Upper lobe of left lung (tissue), 4 donors: Measurements from ENCODE around the gene ITPKC.

Experiments used
- POLR2A ChIP-seq, 4 donors: fragments of 450-650 bp; IDR thresholded peaks; one replicate each; pipeline ENCODE4 v1.5.1; 2016 to 2017; ENCODE audit warnings: antibody characterized with exemption in 4 of 4, mild to moderate bottlenecking in 2 of 4
- POLR2AphosphoS5 ChIP-seq, 2 donors: sonication (generic); formaldehyde crosslinking; IDR thresholded peaks; one replicate each; pipeline ENCODE4 v1.5.1; 2017; ENCODE audit warnings: antibody characterized with exemption in 2 of 2
- TF ChIP-seq, protein P1 (sequence below), 6 experiments: fragments of 450-650 bp in 4 of 6; fragments of 200-600 bp in 2 of 6; sonication (generic) in 2 of 6; IDR thresholded peaks; one replicate each; pipeline ENCODE4 v1.5.1; 2016 to 2019; ENCODE audit warnings: antibody characterized with exemption in 6 of 6

DNA sequence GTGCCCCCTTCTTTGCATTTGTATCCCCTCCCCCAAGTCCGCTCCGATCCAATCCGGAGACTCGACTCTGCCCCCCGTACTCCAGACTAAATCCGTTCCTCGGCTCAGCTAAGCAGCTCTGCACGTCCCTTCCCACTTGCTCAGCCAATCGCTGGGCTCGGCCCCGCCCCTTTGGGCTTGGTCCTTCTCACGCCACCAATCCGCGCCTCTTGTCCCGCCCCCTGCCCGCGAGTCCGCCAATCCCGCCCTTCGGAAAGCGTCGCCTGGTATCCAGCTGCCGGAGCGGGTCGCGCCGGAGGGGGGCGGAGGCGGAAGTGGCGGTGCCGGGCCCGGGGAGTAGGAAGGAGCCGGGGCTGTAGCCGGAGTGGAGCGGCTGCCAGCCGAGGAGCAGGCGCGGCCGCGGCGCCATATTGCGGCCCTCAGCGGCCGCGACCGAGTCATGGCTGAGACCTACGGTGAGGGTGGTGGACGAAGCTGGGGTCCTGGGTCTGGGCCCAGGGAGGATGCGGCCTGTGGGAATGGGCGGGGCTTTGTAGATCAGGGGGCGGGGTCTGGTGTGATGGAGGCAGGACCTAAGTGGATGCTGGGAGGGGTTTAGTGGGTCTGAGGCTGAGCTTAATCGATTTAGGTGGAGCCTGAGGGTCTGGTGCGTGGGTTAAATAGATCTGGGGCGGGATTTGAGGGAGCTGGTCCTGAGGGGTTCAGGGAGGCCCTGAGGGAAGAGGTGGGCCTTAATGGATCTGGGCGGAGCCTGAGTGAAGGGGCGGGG, 61.2 kb downstream of the ITPKC start, which contains the start of gene RAB4B:
- TF ChIP-seq, protein P1, sequence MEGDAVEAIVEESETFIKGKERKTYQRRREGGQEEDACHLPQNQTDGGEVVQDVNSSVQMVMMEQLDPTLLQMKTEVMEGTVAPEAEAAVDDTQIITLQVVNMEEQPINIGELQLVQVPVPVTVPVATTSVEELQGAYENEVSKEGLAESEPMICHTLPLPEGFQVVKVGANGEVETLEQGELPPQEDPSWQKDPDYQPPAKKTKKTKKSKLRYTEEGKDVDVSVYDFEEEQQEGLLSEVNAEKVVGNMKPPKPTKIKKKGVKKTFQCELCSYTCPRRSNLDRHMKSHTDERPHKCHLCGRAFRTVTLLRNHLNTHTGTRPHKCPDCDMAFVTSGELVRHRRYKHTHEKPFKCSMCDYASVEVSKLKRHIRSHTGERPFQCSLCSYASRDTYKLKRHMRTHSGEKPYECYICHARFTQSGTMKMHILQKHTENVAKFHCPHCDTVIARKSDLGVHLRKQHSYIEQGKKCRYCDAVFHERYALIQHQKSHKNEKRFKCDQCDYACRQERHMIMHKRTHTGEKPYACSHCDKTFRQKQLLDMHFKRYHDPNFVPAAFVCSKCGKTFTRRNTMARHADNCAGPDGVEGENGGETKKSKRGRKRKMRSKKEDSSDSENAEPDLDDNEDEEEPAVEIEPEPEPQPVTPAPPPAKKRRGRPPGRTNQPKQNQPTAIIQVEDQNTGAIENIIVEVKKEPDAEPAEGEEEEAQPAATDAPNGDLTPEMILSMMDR (IDR thresholded peaks at IDR 0.05): peak in 4 of 6 experiments; percentile 47 to 64 (median 54)
- TF ChIP-seq POLR2AphosphoS5 (IDR thresholded peaks at IDR 0.05): peak; percentile 81 to 89
- peak; percentile 28 to 91 (median 59) for TF ChIP-seq POLR2A (IDR thresholded peaks at IDR 0.05)
